GM10266 (cell line): ENCODE measurements around the gene LMAN2.

Experiments used
- DNase-seq: peaks from one replicate; pipeline ENCODE4 v3.0.0; 2012; ENCODE audit errors: extremely low spot score
- CTCF ChIP-seq: IDR thresholded peaks from 2 replicates; pipeline ENCODE4 v1.5.1; 2012; ENCODE audit warnings: mild to moderate bottlenecking, low read depth; ENCODE audit not compliant: control insufficient read depth, insufficient read depth; ENCODE audit errors: missing control alignments

The LMAN2 gene

DNA sequence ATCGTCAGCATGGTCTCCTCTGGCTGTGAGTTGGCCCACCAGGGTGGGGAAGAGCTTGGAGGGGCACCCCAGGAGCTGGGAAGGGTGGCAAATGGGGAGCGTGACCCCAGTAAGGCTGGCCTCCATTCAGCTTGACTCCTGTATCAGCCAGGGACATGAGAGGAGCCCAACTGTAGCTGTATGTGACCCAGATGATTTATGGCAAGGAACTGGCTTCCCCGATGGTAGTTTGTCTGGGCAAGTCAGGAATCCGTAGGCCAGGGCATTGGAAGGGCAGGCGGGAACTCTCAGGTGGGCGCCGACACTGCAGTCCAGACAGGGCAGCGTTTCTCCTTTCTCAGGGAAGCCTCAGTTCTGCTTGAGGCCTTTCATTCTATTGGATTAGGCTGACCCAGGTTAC, 35.1 kb upstream of the LMAN2 start:
- no peak for TF ChIP-seq CTCF
- DNase-seq = no peak

- no peak for TF ChIP-seq CTCF
- DNase-seq = no peak
Measured at GRCh38 chr5:177385720-177386119, 34.3 kb upstream of the LMAN2 start.

DNA sequence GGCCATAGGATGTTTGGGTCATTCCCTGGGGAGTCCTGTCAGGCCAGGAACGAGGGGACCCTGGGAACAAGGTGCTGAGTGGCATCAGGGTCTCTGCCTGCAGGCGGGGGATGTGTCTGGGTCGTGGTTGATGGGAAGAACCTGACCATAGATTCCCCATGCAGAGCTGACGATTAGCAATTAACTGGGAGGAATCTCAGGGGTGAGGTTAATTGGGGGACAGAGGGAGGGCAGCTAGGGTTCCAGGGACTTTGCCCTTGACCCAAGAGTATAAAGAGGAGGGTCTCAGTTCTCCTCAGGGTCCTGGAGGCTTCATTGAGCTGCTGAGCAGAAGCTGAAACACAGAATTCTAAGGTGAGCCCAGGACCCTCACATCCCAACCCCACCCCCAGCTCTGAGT, 32.7 kb upstream of the LMAN2 start, which contains the start of gene SLC34A1:
SLC34A1 (plus strand) TSS at position 301 of the 400 bp plus-strand sequence. CDS start 1,308 bp downstream, outside the sequence.
- DNase-seq = no peak
- no peak for TF ChIP-seq CTCF

GRCh38 chr5:177383181-177383580, 31.7 kb upstream of the LMAN2 start:
- DNase-seq = no peak
- TF ChIP-seq CTCF = no peak

DNA sequence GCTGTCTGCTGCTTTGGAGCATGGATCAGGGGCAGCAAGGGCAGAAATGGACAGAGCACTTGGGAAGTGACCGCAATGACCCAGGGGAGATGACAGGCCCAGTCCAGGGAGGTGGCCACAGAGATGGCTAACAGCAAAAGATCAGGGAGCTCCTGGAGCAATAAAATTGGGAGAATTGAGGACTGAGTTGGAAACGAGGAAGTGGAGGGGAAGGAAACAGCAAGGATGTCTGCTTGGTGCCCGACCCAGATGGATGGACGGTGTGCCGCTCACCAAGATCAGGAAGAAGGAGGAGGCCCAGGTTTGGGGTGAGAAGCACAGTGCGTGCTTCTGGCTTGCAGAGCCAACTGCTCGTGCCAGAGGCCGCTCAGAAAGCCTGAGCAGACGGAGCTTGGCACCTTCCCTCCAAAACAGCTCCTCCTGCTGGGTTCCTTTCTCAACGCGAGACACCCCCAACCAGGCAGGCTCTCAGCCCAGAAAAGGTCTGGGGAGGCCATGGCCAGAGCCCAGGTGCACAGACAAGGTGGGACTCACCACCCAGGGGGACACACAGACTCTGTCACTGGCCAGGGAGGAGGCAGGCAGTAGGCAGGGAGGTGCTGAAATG, 31.1 kb upstream of the LMAN2 start:
- peak; percentile 30 for TF ChIP-seq CTCF
- DNase-seq = no peak

DNA sequence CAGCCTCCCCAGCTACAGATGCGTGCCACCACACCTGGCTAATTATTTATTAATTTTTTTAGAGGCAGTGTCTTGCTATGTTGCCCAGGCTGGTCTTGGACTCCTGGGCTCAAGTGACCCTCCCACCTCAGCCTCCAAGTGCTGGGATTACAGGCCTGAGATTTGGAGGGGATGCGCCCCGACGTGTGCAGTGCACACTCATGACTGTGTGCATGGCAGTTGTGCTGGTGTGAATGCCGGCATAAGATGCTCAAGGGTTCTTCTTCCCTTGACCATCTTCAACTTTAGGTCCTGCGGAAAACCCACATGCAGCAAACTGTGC, 29.3 kb upstream of the LMAN2 start:
- TF ChIP-seq CTCF = no peak
- DNase-seq = no peak

- TF ChIP-seq CTCF = no peak
- DNase-seq = peak; percentile 65
Measured at GRCh38 chr5:177378884-177379883, 27.7 kb upstream of the LMAN2 start.
